ENCODE data around the gene ERVFRD-1.

DNA sequence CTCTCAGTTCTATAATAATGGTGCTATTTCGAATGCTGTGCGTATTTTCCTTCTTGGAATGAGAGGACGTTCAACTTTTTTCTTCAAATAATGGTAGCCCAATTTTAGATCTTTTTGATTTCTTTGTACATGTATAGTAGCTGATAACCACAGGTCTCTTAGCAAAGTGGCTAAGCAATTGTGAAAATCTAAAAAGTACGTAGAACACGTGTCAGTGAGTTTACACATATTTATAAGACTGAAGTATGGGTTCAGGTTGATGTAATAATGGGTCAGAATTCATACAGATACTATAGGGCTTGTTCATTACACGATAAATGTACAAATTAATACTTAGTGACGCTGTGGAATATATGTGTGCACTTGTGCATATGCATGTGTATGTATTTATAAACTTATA lies 16.6 kb downstream of the ERVFRD-1 start:
- TF ChIP-seq, protein P1, sequence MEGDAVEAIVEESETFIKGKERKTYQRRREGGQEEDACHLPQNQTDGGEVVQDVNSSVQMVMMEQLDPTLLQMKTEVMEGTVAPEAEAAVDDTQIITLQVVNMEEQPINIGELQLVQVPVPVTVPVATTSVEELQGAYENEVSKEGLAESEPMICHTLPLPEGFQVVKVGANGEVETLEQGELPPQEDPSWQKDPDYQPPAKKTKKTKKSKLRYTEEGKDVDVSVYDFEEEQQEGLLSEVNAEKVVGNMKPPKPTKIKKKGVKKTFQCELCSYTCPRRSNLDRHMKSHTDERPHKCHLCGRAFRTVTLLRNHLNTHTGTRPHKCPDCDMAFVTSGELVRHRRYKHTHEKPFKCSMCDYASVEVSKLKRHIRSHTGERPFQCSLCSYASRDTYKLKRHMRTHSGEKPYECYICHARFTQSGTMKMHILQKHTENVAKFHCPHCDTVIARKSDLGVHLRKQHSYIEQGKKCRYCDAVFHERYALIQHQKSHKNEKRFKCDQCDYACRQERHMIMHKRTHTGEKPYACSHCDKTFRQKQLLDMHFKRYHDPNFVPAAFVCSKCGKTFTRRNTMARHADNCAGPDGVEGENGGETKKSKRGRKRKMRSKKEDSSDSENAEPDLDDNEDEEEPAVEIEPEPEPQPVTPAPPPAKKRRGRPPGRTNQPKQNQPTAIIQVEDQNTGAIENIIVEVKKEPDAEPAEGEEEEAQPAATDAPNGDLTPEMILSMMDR (IDR thresholded peaks at IDR 0.05; ENCODE audit: insufficient read depth, low read length) = no peak
- no peak for TF ChIP-seq POLR2AphosphoS5 (IDR thresholded peaks at IDR 0.05; ENCODE audit: low read depth)
- no peak for TF ChIP-seq SPI1 (IDR thresholded peaks at IDR 0.05; ENCODE audit: borderline replicate concordance, low read depth)
- TF ChIP-seq, protein P2, sequence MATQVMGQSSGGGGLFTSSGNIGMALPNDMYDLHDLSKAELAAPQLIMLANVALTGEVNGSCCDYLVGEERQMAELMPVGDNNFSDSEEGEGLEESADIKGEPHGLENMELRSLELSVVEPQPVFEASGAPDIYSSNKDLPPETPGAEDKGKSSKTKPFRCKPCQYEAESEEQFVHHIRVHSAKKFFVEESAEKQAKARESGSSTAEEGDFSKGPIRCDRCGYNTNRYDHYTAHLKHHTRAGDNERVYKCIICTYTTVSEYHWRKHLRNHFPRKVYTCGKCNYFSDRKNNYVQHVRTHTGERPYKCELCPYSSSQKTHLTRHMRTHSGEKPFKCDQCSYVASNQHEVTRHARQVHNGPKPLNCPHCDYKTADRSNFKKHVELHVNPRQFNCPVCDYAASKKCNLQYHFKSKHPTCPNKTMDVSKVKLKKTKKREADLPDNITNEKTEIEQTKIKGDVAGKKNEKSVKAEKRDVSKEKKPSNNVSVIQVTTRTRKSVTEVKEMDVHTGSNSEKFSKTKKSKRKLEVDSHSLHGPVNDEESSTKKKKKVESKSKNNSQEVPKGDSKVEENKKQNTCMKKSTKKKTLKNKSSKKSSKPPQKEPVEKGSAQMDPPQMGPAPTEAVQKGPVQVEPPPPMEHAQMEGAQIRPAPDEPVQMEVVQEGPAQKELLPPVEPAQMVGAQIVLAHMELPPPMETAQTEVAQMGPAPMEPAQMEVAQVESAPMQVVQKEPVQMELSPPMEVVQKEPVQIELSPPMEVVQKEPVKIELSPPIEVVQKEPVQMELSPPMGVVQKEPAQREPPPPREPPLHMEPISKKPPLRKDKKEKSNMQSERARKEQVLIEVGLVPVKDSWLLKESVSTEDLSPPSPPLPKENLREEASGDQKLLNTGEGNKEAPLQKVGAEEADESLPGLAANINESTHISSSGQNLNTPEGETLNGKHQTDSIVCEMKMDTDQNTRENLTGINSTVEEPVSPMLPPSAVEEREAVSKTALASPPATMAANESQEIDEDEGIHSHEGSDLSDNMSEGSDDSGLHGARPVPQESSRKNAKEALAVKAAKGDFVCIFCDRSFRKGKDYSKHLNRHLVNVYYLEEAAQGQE (IDR thresholded peaks at IDR 0.05; ENCODE audit: insufficient replicate concordance, low read depth) = no peak
